Measurements from ENCODE around the gene RAD54L. TPM values are rescaled to one million over a fixed set of nuclear protein-coding genes. Genes with fewer than 3 reads are reported as not detected.
"Not testable (repeated sequence)": the region's sequence is repeated elsewhere in the genome, so short reads cannot be mapped to it uniquely, and the experiment has no call there.

Gene RAD54L
- total RNA-seq, 1 donor from 2014 or later = 50.2 TPM

- Mint-ChIP-seq H3K36me3 (ENCODE audit: low read depth) (peaks cover 25% of the 10 kb centered on the region), H3K27ac (peak overlapping the region; percentile 99)
- intact Hi-C loops (cut with micrococcal nuclease) = loop anchor here (1.0 to 5.0 kb wide), 4 partner anchors 104 to 810 kb away; partner anchors contain the start of genes EFCAB14, MAST2, POMGNT1 and TESK2
These were observed 54.5 kb downstream of the RAD54L start for GRCh38 chr1:46301808-46302640.

GRCh38 chr1:46302641-46303037, 55.1 kb downstream of the RAD54L start:
- no peaks in the 10 kb centered on the region for H3K27me3 Mint-ChIP-seq (ENCODE audit: insufficient read depth)
- intact Hi-C loops (cut with micrococcal nuclease) = loop anchor here (1.0 to 5.0 kb wide), 7 partner anchors 38 to 810 kb away; partner anchors contain the start of genes EFCAB14, MAST2, NSUN4 and RAD54L
- peak overlapping the region; percentile 100 for H3K4me3 Mint-ChIP-seq
- no peaks in the 10 kb centered on the region for H3K9me3 Mint-ChIP-seq
- peaks cover 19% of the 10 kb centered on the region for H3K36me3 Mint-ChIP-seq (ENCODE audit: low read depth)
- H3K27ac Mint-ChIP-seq = peak overlapping the region; percentile 99
- peaks cover 33% of the 10 kb centered on the region for H3K4me1 Mint-ChIP-seq (ENCODE audit: low read depth)
- no peak for DNase-seq (ENCODE audit: low spot score)

More at GRCh38 chr1:46301808-46302640, 54.5 kb downstream of the RAD54L start:
- Mint-ChIP-seq H3K9me3 (no peaks in the 10 kb centered on the region), H3K4me1 (ENCODE audit: low read depth) (peaks cover 29% of the 10 kb centered on the region), H3K4me3 (peak overlapping the region; percentile 100), H3K27me3 (ENCODE audit: insufficient read depth) (no peaks in the 10 kb centered on the region)
- peak; percentile 50 for DNase-seq (ENCODE audit: low spot score)

GRCh38 chr1:46303038-46303871, 55.7 kb downstream of the RAD54L start, which contains the start of the genes LRRC41 and UQCRH:
TSS of gene LRRC41 (minus strand) at chr1:46303616. CDS start at chr1:46303322, 294 bp downstream.
TSS of gene UQCRH (plus strand) at chr1:46303698. CDS start at chr1:46303767, 69 bp downstream.
- H3K4me3 Mint-ChIP-seq = peak within 1 kb of the TSS; percentile 100
- intact Hi-C loops (cut with micrococcal nuclease) = loop anchor here (1.0 to 5.0 kb wide), 7 partner anchors 37 to 811 kb away; partner anchors contain the start of genes EFCAB14, MAST2, NSUN4 and RAD54L
- DNase-seq (ENCODE audit: low spot score) = peak; percentile 92
- peak within 1 kb of the TSS; percentile 99 for H3K27ac Mint-ChIP-seq
- H3K36me3 Mint-ChIP-seq (ENCODE audit: low read depth) = peaks cover 19% of the 10 kb centered on the region
- no peaks in the 10 kb centered on the region for H3K27me3 Mint-ChIP-seq (ENCODE audit: insufficient read depth)
- peaks cover 35% of the 10 kb centered on the region for H3K4me1 Mint-ChIP-seq (ENCODE audit: low read depth)
- H3K9me3 Mint-ChIP-seq = no peaks in the 10 kb centered on the region

- H3K4me1 Mint-ChIP-seq (ENCODE audit: low read depth) = peaks cover 41% of the 10 kb centered on the region
- peak overlapping the region; percentile 99 for H3K27ac Mint-ChIP-seq
- peak overlapping the region; percentile 100 for H3K4me3 Mint-ChIP-seq
- no peaks in the 10 kb centered on the region for H3K27me3 Mint-ChIP-seq (ENCODE audit: insufficient read depth)
- intact Hi-C loops (cut with micrococcal nuclease) = loop anchor here (1.0 to 5.0 kb wide), 7 partner anchors 36 to 812 kb away; partner anchors contain the start of genes EFCAB14, MAST2, NSUN4 and RAD54L
- peaks cover 24% of the 10 kb centered on the region for H3K36me3 Mint-ChIP-seq (ENCODE audit: low read depth)
- no peak for DNase-seq (ENCODE audit: low spot score)
- no peaks in the 10 kb centered on the region for H3K9me3 Mint-ChIP-seq
These were observed 56.3 kb downstream of the RAD54L start for GRCh38 chr1:46303872-46304326.

GRCh38 chr1:46306159-46306530, 58.6 kb downstream of the RAD54L start:
- Mint-ChIP-seq H3K4me1 (ENCODE audit: low read depth) (peaks cover 34% of the 10 kb centered on the region), H3K9me3 (no peaks in the 10 kb centered on the region), H3K27me3 (ENCODE audit: insufficient read depth) (no peaks in the 10 kb centered on the region), H3K4me3 (peak overlapping the region; percentile 74), H3K27ac (no peak overlapping the region), H3K36me3 (ENCODE audit: low read depth) (peaks cover 35% of the 10 kb centered on the region)
- no peak for DNase-seq (ENCODE audit: low spot score)
- intact Hi-C loops (cut with micrococcal nuclease) = no loop called here

GRCh38 chr1:46309401-46310159, 62.0 kb downstream of the RAD54L start:
- no peak for DNase-seq (ENCODE audit: low spot score)

GRCh38 chr1:46310321-46310720, 62.8 kb downstream of the RAD54L start:
- intact Hi-C loops (cut with micrococcal nuclease) = no loop called here
- no peaks in the 10 kb centered on the region for H3K9me3 Mint-ChIP-seq
- H3K4me3 Mint-ChIP-seq = no peak overlapping the region
- H3K27ac Mint-ChIP-seq = no peak overlapping the region
- H3K27me3 Mint-ChIP-seq (ENCODE audit: insufficient read depth) = no peaks in the 10 kb centered on the region
- no peak for DNase-seq (ENCODE audit: low spot score)
- peaks cover 36% of the 10 kb centered on the region for H3K36me3 Mint-ChIP-seq (ENCODE audit: low read depth)
- peaks cover 25% of the 10 kb centered on the region for H3K4me1 Mint-ChIP-seq (ENCODE audit: low read depth)

More at GRCh38 chr1:46309401-46310159, 62.0 kb downstream of the RAD54L start:
- Mint-ChIP-seq H3K36me3 (ENCODE audit: low read depth) (peaks cover 35% of the 10 kb centered on the region), H3K4me1 (ENCODE audit: low read depth) (peaks cover 25% of the 10 kb centered on the region), H3K9me3 (no peaks in the 10 kb centered on the region), H3K27me3 (ENCODE audit: insufficient read depth) (no peaks in the 10 kb centered on the region), H3K4me3 (no peak overlapping the region), H3K27ac (no peak overlapping the region)
- intact Hi-C loops (cut with micrococcal nuclease) = no loop called here

GRCh38 chr1:46315669-46316403, 68.3 kb downstream of the RAD54L start:
- no peaks in the 10 kb centered on the region for H3K9me3 Mint-ChIP-seq
- DNase-seq (ENCODE audit: low spot score) = no peak
- H3K4me3 Mint-ChIP-seq = no peak overlapping the region
- no peak overlapping the region for H3K27ac Mint-ChIP-seq
- intact Hi-C loops (cut with micrococcal nuclease) = no loop called here
- H3K4me1 Mint-ChIP-seq (ENCODE audit: low read depth) = no peaks in the 10 kb centered on the region
- H3K36me3 Mint-ChIP-seq (ENCODE audit: low read depth) = peaks cover 18% of the 10 kb centered on the region
- no peaks in the 10 kb centered on the region for H3K27me3 Mint-ChIP-seq (ENCODE audit: insufficient read depth)

- Mint-ChIP-seq H3K36me3 (ENCODE audit: low read depth) (peaks cover 15% of the 10 kb centered on the region), H3K27me3 (ENCODE audit: insufficient read depth) (no peaks in the 10 kb centered on the region), H3K9me3 (no peaks in the 10 kb centered on the region), H3K4me1 (ENCODE audit: low read depth) (no peaks in the 10 kb centered on the region), H3K27ac (no peak overlapping the region), H3K4me3 (no peak overlapping the region)
- intact Hi-C loops (cut with micrococcal nuclease) = no loop called here
- DNase-seq (ENCODE audit: low spot score) = no peak
These were observed 69.8 kb downstream of the RAD54L start for GRCh38 chr1:46317323-46317722.

GRCh38 chr1:46319301-46319700, 71.7 kb downstream of the RAD54L start:
- H3K36me3 Mint-ChIP-seq (ENCODE audit: low read depth); H3K9me3 Mint-ChIP-seq; H3K27me3 Mint-ChIP-seq (ENCODE audit: insufficient read depth); DNase-seq (ENCODE audit: low spot score); H3K4me3 Mint-ChIP-seq; H3K4me1 Mint-ChIP-seq (ENCODE audit: low read depth); H3K27ac Mint-ChIP-seq; intact Hi-C loops (cut with micrococcal nuclease): not testable (repeated sequence)

- H3K27me3 Mint-ChIP-seq (ENCODE audit: insufficient read depth); H3K9me3 Mint-ChIP-seq; H3K4me1 Mint-ChIP-seq (ENCODE audit: low read depth); H3K36me3 Mint-ChIP-seq (ENCODE audit: low read depth); H3K4me3 Mint-ChIP-seq; intact Hi-C loops (cut with micrococcal nuclease); H3K27ac Mint-ChIP-seq; DNase-seq (ENCODE audit: low spot score): not testable (repeated sequence)
These were observed 72.7 kb downstream of the RAD54L start for GRCh38 chr1:46319960-46320914.

Data from activated T-helper 1 cell treated with anti-CD3 and anti-CD28 coated beads, Interleukin-12 subunit alpha, Interleukin-12 subunit beta, Interleukin-2, Interleukin-4 antibody, amounts not matched to agents 30 ng/mL and 10 ng/mL and 1 ng/mL, durations not matched to agents 14 hours and 24 hours and 36 hours (primary cell).